ENCODE data around the gene LCA5. TPM values are rescaled to one million over a fixed set of nuclear protein-coding genes. Genes with fewer than 3 reads are reported as not detected.

Gene LCA5
- total RNA-seq, 1 donor from 2014 or later = 13.2 TPM

GRCh38 chr6:79522609-79523008, 14.6 kb downstream of the LCA5 start:
- no peak overlapping the region for H3K27ac Mint-ChIP-seq
- H3K27me3 Mint-ChIP-seq (ENCODE audit: insufficient read depth, low read depth) = no peaks in the 10 kb centered on the region
- H3K4me1 ChIP-seq = peaks cover 14% of the 10 kb centered on the region
- TF ChIP-seq CTCF (IDR thresholded peaks at IDR 0.05) (no peak), EZH2 (IDR thresholded peaks at IDR 0.05) (no peak), EZH2phosphoT487 (IDR thresholded peaks at IDR 0.05) (no peak)
- H3K27me3 ChIP-seq = no peaks in the 10 kb centered on the region
- peaks cover 16% of the 10 kb centered on the region for H3K4me1 Mint-ChIP-seq
- H3K36me3 ChIP-seq = no peaks in the 10 kb centered on the region
- no peaks in the 10 kb centered on the region for H4K20me1 ChIP-seq (ENCODE audit: low read depth)
- no peak overlapping the region for H3K4me3 ChIP-seq
- no peak overlapping the region for H3K27ac ChIP-seq
- peaks cover 11% of the 10 kb centered on the region for H3K79me2 ChIP-seq (ENCODE audit: low read depth)
- H3K9ac ChIP-seq = no peak overlapping the region
- no peaks in the 10 kb centered on the region for H3F3A ChIP-seq (ENCODE audit: low read depth)
- H3K36me3 Mint-ChIP-seq = peaks cover 22% of the 10 kb centered on the region
- no peaks in the 10 kb centered on the region for H3K9me3 ChIP-seq (ENCODE audit: low read depth)
- no peak overlapping the region for H2AFZ ChIP-seq (replicated peaks)
- H3K9me3 Mint-ChIP-seq = peaks cover 12% of the 10 kb centered on the region
- no peak overlapping the region for H3K4me2 ChIP-seq
- H3K4me3 Mint-ChIP-seq = no peak overlapping the region
- DNase-seq (ENCODE audit: low spot score) = no peak

- no peaks in the 10 kb centered on the region for H3K36me3 ChIP-seq
- no peak overlapping the region for H3K27ac Mint-ChIP-seq
- H3K9ac ChIP-seq = no peak overlapping the region
- H3K27me3 Mint-ChIP-seq (ENCODE audit: insufficient read depth, low read depth) = no peaks in the 10 kb centered on the region
- no peak for TF ChIP-seq EZH2 (IDR thresholded peaks at IDR 0.05)
- no peak for TF ChIP-seq CTCF (IDR thresholded peaks at IDR 0.05)
- no peak for TF ChIP-seq EZH2phosphoT487 (IDR thresholded peaks at IDR 0.05)
- peaks cover 7% of the 10 kb centered on the region for H3K9me3 Mint-ChIP-seq
- peaks cover 17% of the 10 kb centered on the region for H3K36me3 Mint-ChIP-seq
- H3K79me2 ChIP-seq (ENCODE audit: low read depth) = peaks cover 3% of the 10 kb centered on the region
- no peak overlapping the region for H3K4me3 Mint-ChIP-seq
- H3K9me3 ChIP-seq (ENCODE audit: low read depth) = no peaks in the 10 kb centered on the region
- H3K4me1 ChIP-seq = peaks cover 13% of the 10 kb centered on the region
- no peak overlapping the region for H3K4me2 ChIP-seq
- DNase-seq (ENCODE audit: low spot score) = no peak
- H3F3A ChIP-seq (ENCODE audit: low read depth) = no peaks in the 10 kb centered on the region
- H3K27me3 ChIP-seq = no peaks in the 10 kb centered on the region
- H3K4me3 ChIP-seq = no peak overlapping the region
- no peak overlapping the region for H2AFZ ChIP-seq (replicated peaks)
- H4K20me1 ChIP-seq (ENCODE audit: low read depth) = no peaks in the 10 kb centered on the region
- peaks cover 6% of the 10 kb centered on the region for H3K4me1 Mint-ChIP-seq
- no peak overlapping the region for H3K27ac ChIP-seq
Observed at GRCh38 chr6:79520534-79520933, 16.7 kb downstream of the LCA5 start.

- no peak overlapping the region for H3K4me2 ChIP-seq
- no peak overlapping the region for H3K9ac ChIP-seq
- no peaks in the 10 kb centered on the region for H3K4me1 Mint-ChIP-seq
- H3K27me3 ChIP-seq = no peaks in the 10 kb centered on the region
- no peak overlapping the region for H3K27ac ChIP-seq
- TF ChIP-seq EZH2phosphoT487 (IDR thresholded peaks at IDR 0.05) (no peak), EZH2 (IDR thresholded peaks at IDR 0.05) (no peak), CTCF (IDR thresholded peaks at IDR 0.05) (no peak)
- DNase-seq (ENCODE audit: low spot score) = no peak
- no peak overlapping the region for H3K4me3 ChIP-seq
- H3K36me3 Mint-ChIP-seq = peaks cover 11% of the 10 kb centered on the region
- no peaks in the 10 kb centered on the region for H3K4me1 ChIP-seq
- H3F3A ChIP-seq (ENCODE audit: low read depth) = no peaks in the 10 kb centered on the region
- no peaks in the 10 kb centered on the region for H3K9me3 ChIP-seq (ENCODE audit: low read depth)
- H3K9me3 Mint-ChIP-seq = peaks cover 2% of the 10 kb centered on the region
- no peaks in the 10 kb centered on the region for H4K20me1 ChIP-seq (ENCODE audit: low read depth)
- H3K27me3 Mint-ChIP-seq (ENCODE audit: insufficient read depth, low read depth) = no peaks in the 10 kb centered on the region
- no peak overlapping the region for H3K27ac Mint-ChIP-seq
- no peaks in the 10 kb centered on the region for H3K36me3 ChIP-seq
- H2AFZ ChIP-seq (replicated peaks) = no peak overlapping the region
- no peak overlapping the region for H3K4me3 Mint-ChIP-seq
- peaks cover 3% of the 10 kb centered on the region for H3K79me2 ChIP-seq (ENCODE audit: low read depth)
Observed at GRCh38 chr6:79518842-79519241, 18.4 kb downstream of the LCA5 start.
